Mucosa of descending colon (tissue), 3 donors: ENCODE results near the gene AK3. TPM values are rescaled to one million over a fixed set of nuclear protein-coding genes. Genes with fewer than 3 reads are reported as not detected.

Experiments used
- ATAC-seq: fragments of 200-7000 bp; cut with Tn5 transposase; one replicate; pipeline ENCODE4 v1.9.1; 2020; ENCODE audit warnings: mild to moderate bottlenecking, moderate library complexity
- DNase-seq, 3 donors: peaks; one replicate each; pipeline ENCODE4 v3.0.0-alpha.2; 2020
- H3K36me3 ChIP-seq: fragments of 200-600 bp; one replicate; pipeline ENCODE4 v1.8.0; 2021; ENCODE audit warnings: low read depth, mild to moderate bottlenecking
- H3K4me1 ChIP-seq: fragments of 200-600 bp; one replicate; pipeline ENCODE4 v1.8.0; 2021; ENCODE audit warnings: low read depth, mild to moderate bottlenecking
- H3K4me3 ChIP-seq: fragments of 200-600 bp; one replicate; pipeline ENCODE4 v1.8.0; 2021; ENCODE audit warnings: mild to moderate bottlenecking
- H3K9me3 ChIP-seq: fragments of 200-600 bp; one replicate; pipeline ENCODE4 v1.8.0; 2021; ENCODE audit warnings: mild to moderate bottlenecking
- CTCF ChIP-seq: fragments of 200-600 bp; IDR thresholded peaks from one replicate; pipeline ENCODE4 v1.8.0; 2022; ENCODE audit warnings: antibody characterized with exemption, mild to moderate bottlenecking
- intact Hi-C, 2 donors: fragments of 100-400 bp; cut with DNase I in 1 of 2; cut with micrococcal nuclease in 1 of 2; formaldehyde crosslinking; loops; one replicate each; pipeline versions ENCODE4 v1.11.0 to v1.11.1; 2022; cut with DNase I, micrococcal nuclease
- total RNA-seq, 3 donors: library from RNA; stranded (reverse); fragmentation: NEBNext Ultra II Directional in 2 of 3; extraction: Animal tissue kit (Norgen Biotek cat#: 25700) in 2 of 3; gene quantifications; one replicate each; pipeline versions ENCODE4 v1.2.1 to v1.2.4, GENCODE V29; 2021 to 2023
- donor health status: DM: no; HTN: no; CAD: no; lungs with moderate emphysema.
- donor health status: DM: no; HTN: no; CAD: no.
- donor health status: DM: no; HTN: yes; CAD: no.

Gene AK3
- total RNA-seq, 3 donors from 2014 or later, result 71.4 to 86.8 (median 74.0) TPM

- Histone ChIP-seq H3K4me3 (no peak overlapping the region), H3K4me1 (peaks cover 27% of the 10 kb centered on the region), H3K9me3 (no peaks in the 10 kb centered on the region), H3K36me3 (no peaks in the 10 kb centered on the region)
- ATAC-seq (no peak), DNase-seq (peak in 1 of 3 donors; percentile 37)
- intact Hi-C loops, result no loop called here
- no peak for TF ChIP-seq CTCF
Observed at GRCh38 chr9:4738866-4739586, 2.0 kb downstream of the AK3 start.

DNA sequence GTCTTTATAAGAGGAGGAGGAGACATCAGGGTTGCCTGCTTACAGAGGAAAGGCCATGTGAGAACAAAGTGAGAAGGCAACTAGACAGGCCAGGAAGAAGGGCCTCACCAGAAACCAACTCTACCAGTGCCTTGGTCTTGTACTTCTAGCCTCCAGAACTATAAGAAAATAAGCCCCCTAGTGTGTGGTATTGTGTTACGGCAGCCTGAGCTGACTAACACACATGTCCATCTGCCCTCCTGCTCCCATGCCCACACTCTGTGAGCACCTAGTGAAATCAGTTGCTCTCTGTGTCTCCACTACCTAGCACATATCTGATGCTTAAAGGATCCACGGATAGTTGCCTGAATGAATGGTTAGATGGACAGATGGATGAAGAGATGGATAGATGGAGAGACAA is 6.9 kb downstream of the AK3 start:
- no peak for TF ChIP-seq CTCF
- peaks cover 20% of the 10 kb centered on the region for H3K4me1 ChIP-seq
- H3K36me3 ChIP-seq, result no peaks in the 10 kb centered on the region
- intact Hi-C loops, result no loop called here
- no peak overlapping the region for H3K4me3 ChIP-seq
- no peaks in the 10 kb centered on the region for H3K9me3 ChIP-seq
- DNase-seq (no peak), ATAC-seq (no peak)

- ATAC-seq, result no peak
- TF ChIP-seq CTCF, result no peak
- no peak for DNase-seq
- H3K4me3 ChIP-seq, result no peak overlapping the region
- no peaks in the 10 kb centered on the region for H3K9me3 ChIP-seq
- H3K36me3 ChIP-seq, result no peaks in the 10 kb centered on the region
- intact Hi-C loops, result no loop called here
- peaks cover 9% of the 10 kb centered on the region for H3K4me1 ChIP-seq
Observed at GRCh38 chr9:4732890-4733289, 8.1 kb downstream of the AK3 start.

- no peak overlapping the region for H3K4me3 ChIP-seq
- DNase-seq (no peak), ATAC-seq (no peak)
- no peaks in the 10 kb centered on the region for H3K9me3 ChIP-seq
- TF ChIP-seq CTCF, result no peak
- no peaks in the 10 kb centered on the region for H3K4me1 ChIP-seq
- intact Hi-C loops, result no loop called here
- H3K36me3 ChIP-seq, result no peaks in the 10 kb centered on the region
Observed at GRCh38 chr9:4727593-4727992, 13.4 kb downstream of the AK3 start.

DNA sequence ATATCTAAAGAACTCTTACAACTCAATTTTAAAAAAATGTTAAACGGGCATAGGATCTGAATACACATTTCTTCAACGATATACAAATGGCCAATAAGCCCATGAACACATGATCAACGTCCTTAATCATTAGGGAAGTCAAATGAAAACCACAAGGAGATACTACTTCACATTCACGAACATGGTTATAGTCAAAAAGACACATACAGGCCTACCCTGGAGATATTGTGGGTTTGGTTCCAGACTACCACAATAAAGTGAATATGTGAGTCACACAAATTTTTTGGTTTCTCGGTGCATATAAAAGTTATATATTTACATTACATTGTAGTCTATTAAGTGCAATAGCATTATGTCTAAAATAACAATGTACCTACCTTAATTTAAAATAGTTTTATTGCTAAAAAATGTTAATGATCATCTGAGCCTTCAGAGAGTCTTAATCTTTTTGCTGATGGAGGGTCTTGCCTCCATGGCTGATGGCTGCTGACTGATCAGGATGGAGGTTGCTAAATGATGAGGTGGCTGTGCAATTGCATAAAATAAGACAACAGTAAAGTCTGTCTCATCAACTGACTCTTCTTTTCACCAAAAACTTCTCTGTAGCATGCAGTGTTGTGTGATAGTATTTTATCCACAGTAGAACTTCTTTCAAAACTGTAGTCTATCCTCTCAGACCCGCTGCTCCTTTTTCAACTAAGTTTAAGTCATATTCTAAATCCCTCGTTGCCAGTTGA is 15.1 kb downstream of the AK3 start:
- no peaks in the 10 kb centered on the region for H3K36me3 ChIP-seq
- intact Hi-C loops, result no loop called here
- ATAC-seq (no peak), DNase-seq (no peak)
- TF ChIP-seq CTCF, result no peak
- H3K4me1 ChIP-seq, result no peaks in the 10 kb centered on the region
- no peak overlapping the region for H3K4me3 ChIP-seq
- H3K9me3 ChIP-seq, result no peaks in the 10 kb centered on the region
